ENCODE measurements around the gene CCDC63.

DNA sequence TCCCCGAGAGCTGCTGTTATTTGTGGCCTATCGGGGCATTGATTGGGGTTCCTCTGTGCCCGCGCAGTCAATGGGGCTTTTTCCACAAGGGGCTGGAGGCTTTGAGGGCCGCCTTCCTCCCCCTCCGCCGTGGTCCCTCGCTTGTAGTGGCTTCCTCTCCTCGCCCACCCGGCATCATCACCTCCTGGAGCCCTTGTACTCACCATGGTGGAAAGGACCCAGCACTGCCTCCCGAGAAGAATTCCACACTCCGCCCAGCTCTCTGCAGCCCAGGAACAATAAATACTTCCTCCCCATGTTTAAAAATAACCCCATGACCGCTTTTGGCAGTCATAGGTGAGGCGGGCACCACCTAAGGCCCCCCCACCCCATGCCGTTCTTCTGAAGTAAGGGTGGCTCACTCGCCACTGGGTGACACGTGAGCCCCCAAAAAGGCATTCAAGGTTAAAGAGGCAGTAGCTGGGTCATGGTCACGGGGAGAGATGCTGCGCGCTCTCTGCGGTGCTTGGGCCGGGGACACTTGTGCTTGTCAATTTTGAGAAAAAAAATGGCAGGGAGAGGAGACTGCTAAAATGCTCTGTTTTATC lies 73.6 kb downstream of the CCDC63 start, which contains the start of gene MYL2:
- TF ChIP-seq ELF4 (CRISPR knock-in tag; IDR thresholded peaks at IDR 0.05; ENCODE audit: low read depth) (no peak), NR2C2 (CRISPR knock-in tag; IDR thresholded peaks at IDR 0.05) (no peak), CDX4 (CRISPR knock-in tag; IDR thresholded peaks at IDR 0.05; ENCODE audit: borderline replicate concordance) (no peak), ATF1 (CRISPR knock-in tag; IDR thresholded peaks at IDR 0.05) (no peak), OVOL2 (CRISPR knock-in tag; IDR thresholded peaks at IDR 0.05; ENCODE audit: borderline replicate concordance) (no peak), SMAD3 (CRISPR knock-in tag; IDR thresholded peaks at IDR 0.05; ENCODE audit: borderline replicate concordance) (no peak), TEAD4 (CRISPR knock-in tag; IDR thresholded peaks at IDR 0.05) (no peak), ZSCAN18 (CRISPR knock-in tag; IDR thresholded peaks at IDR 0.05) (no peak)
- TF ChIP-seq, protein P1, sequence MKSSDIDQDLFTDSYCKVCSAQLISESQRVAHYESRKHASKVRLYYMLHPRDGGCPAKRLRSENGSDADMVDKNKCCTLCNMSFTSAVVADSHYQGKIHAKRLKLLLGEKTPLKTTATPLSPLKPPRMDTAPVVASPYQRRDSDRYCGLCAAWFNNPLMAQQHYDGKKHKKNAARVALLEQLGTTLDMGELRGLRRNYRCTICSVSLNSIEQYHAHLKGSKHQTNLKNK (CRISPR knock-in tag; IDR thresholded peaks at IDR 0.05): no peak
